GM12874 (cell line): ENCODE data around the gene MACROD2.

Experiments
- CTCF ChIP-seq: IDR thresholded peaks from 2 replicates; pipeline ENCODE4 v1.5.1; 2011; ENCODE audit warnings: low read depth, mild to moderate bottlenecking, control low read depth, low read length, moderate library complexity; ENCODE audit not compliant: insufficient read depth

The MACROD2 gene

GRCh38 chr20:14890713-14891112 lies 895.4 kb downstream of the MACROD2 start:
- no peak for TF ChIP-seq CTCF

- no peak for TF ChIP-seq CTCF
Observed at GRCh38 chr20:14892782-14893181, 897.5 kb downstream of the MACROD2 start.

GRCh38 chr20:14896569-14896968 lies 901.3 kb downstream of the MACROD2 start:
- TF ChIP-seq CTCF = no peak

- no peak for TF ChIP-seq CTCF
Observed at GRCh38 chr20:14897608-14898007, 902.3 kb downstream of the MACROD2 start.

- TF ChIP-seq CTCF = no peak
Observed at GRCh38 chr20:14902432-14903089, 907.2 kb downstream of the MACROD2 start.

GRCh38 chr20:14906908-14907434 lies 911.7 kb downstream of the MACROD2 start:
- TF ChIP-seq CTCF = no peak

- TF ChIP-seq CTCF = no peak
Observed at GRCh38 chr20:14910126-14910525, 914.8 kb downstream of the MACROD2 start.
